Measurements from ENCODE around the gene KCMF1. TPM values are rescaled to one million over a fixed set of nuclear protein-coding genes. Genes with fewer than 3 reads are reported as not detected.

Gene KCMF1
- total RNA-seq, 8 experiments from 2014 or later, result 28.9 to 54.3 (median 34.3) TPM

DNA sequence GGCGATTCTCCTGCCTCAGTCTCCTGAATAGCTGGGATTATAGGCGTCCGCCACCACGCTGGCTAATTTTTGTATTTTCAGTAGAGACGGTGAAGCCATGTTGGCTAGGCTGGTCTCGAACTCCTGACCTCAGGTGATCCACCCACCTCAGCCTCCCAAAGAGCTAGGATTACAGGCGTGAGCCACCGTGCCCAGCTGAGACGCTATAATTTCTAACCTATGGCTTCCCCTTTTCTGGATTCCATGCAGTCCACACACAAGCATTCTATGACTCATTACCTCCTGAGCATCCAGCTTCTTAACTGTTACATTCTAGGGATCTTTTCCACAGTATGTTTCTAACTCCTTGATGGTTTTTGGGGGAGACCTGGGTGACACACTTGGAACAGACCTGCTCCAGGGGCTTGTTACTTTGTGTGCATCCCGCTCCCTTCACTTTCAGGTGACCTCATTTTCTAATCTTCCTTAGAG lies 11.8 kb upstream of the KCMF1 start:
- Histone ChIP-seq H3K27ac (no peak overlapping the region), H3K4me1 (replicated peaks in 1 of 2) (peaks cover 0 to 4% of the 10 kb centered on the region in 2 donors), H3K4me3 (no peak overlapping the region)
- 57 to 89% (median 74%) methylated on average over 1 to 9 of the region's 10 CpGs; no CpG with 5 or more reads in 1 of the 10 experiments for WGBS, 10 experiments
- in situ Hi-C loops (cut with MboI; ENCODE audit: low pct_unique_long_range_greater_than_20kb in 2 of 9, low sequenced_read_pairs in 9 of 9, unreplicated experiment in 9 of 9), result no loop called here
- ATAC-seq (replicated peaks in 6 of 8), result peak in 3 of 8 experiments; percentile 12 to 25 (median 19)

DNA sequence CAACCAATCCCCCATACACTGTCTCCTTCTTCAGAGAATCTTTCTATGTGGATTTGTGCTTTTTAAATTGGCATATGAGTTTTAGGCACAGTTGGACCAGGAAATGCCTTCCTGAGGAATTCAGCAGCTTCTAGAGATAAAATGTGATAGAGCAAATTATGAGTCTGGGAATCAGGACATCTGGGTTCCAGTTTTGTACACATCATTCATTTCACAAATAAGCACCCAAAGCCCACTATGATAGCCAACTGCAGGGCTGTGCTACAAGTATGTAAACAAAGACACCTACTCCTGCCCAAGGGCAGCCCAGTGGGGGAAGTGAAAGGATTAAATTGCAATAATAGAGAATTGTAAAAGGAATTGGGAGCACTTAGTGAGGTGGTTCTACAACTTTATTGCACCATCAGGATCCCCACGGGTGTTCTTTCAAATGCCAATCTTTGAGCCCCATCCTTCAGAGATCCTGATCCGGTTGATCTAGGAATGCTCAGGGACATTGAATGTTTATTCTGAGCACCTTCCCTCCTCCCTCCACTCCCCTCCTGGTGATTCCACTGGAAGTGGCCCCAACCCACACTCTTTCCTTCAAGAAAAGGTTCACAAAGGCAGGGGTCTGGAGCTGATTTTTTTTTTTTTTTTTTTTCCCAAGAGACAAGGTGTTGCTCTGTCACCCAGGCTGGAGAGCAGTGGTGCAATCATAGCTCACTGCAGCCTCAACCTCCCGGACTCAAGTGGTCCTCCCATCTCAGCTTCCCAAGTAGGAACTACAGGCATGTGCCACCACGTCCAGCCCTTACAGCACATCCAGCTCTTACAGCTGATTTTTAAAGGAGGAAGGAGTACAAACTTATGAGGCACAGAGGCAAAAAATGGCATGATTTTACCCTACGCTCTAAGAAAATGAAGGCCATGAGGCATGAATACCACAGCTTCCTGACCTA lies 11.1 kb upstream of the KCMF1 start:
- WGBS, 10 experiments, result 25 to 94% (median 50%) methylated on average over 2 to 4 of the region's 5 CpGs; no CpG with 5 or more reads in 2 of the 10 experiments
- in situ Hi-C loops (cut with MboI; ENCODE audit: low pct_unique_long_range_greater_than_20kb in 2 of 9, low sequenced_read_pairs in 9 of 9, unreplicated experiment in 9 of 9), result no loop called here
- ATAC-seq (replicated peaks in 6 of 8), result no peak
- peaks cover 0 to 4% of the 10 kb centered on the region in 2 donors for H3K4me1 ChIP-seq (replicated peaks in 1 of 2)
- no peak overlapping the region for H3K4me3 ChIP-seq
- H3K27ac ChIP-seq, result no peak overlapping the region

DNA sequence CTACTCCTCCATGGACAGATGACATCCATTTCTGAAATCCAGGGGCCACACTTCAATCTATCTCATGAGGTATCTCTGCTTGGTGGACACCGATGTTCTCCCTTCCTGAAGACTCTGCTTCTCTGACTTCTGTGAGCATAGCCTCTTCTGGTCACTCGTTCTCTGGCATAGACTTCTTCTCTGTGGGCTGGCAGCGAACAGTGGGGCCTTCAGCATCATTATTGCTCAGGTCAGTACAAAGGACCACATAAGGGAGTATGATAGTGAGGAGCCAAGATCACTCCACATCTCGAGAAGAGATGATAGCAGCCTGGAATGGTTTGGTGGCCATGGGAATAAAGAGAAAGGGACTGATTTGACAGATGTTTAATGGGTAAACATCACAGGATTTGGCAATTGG lies 8.0 kb upstream of the KCMF1 start:
- in situ Hi-C loops (cut with MboI; ENCODE audit: low pct_unique_long_range_greater_than_20kb in 2 of 9, low sequenced_read_pairs in 9 of 9, unreplicated experiment in 9 of 9), result no loop called here
- 93 to 100% (median 97%) methylated on average over 1 to 4 of the region's 4 CpGs; no CpG with 5 or more reads in 3 of the 10 experiments for WGBS, 10 experiments
- no peak overlapping the region for H3K4me3 ChIP-seq

DNA sequence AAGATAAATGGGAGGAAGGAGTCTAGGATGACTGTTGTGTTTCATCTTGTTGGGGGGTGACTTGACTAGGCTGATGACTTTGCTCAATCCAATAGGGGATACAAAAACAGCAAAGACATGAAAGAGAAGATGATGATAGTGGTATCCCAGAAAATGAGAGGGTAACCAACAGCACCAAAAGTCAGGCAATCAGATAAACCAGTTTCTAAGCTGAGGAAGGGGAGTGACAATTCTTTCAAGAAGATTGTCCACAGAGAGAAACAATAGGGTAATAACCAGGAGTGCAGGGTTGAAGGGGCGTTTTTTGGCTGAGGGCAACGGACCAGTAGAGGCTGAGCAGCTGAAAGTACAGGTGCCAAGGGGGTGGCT lies 7.7 kb upstream of the KCMF1 start:
- in situ Hi-C loops (cut with MboI; ENCODE audit: low pct_unique_long_range_greater_than_20kb in 2 of 9, low sequenced_read_pairs in 9 of 9, unreplicated experiment in 9 of 9), result no loop called here
- no peak overlapping the region for H3K27ac ChIP-seq
- 80 to 100% (median 93%) methylated on average over 1 to 2 of the region's 2 CpGs; no CpG with 5 or more reads in 2 of the 10 experiments for WGBS, 10 experiments
- peaks cover 0 to 2% of the 10 kb centered on the region in 2 donors for H3K4me1 ChIP-seq (replicated peaks in 1 of 2)
- no peak overlapping the region for H3K4me3 ChIP-seq
- ATAC-seq (replicated peaks in 6 of 8), result no peak

More for the DNA sequence above, 8.0 kb upstream of the KCMF1 start:
- ATAC-seq (replicated peaks in 6 of 8), result no peak
- Histone ChIP-seq H3K4me1 (replicated peaks in 1 of 2) (peaks cover 0 to 4% of the 10 kb centered on the region in 2 donors), H3K27ac (no peak overlapping the region)

DNA sequence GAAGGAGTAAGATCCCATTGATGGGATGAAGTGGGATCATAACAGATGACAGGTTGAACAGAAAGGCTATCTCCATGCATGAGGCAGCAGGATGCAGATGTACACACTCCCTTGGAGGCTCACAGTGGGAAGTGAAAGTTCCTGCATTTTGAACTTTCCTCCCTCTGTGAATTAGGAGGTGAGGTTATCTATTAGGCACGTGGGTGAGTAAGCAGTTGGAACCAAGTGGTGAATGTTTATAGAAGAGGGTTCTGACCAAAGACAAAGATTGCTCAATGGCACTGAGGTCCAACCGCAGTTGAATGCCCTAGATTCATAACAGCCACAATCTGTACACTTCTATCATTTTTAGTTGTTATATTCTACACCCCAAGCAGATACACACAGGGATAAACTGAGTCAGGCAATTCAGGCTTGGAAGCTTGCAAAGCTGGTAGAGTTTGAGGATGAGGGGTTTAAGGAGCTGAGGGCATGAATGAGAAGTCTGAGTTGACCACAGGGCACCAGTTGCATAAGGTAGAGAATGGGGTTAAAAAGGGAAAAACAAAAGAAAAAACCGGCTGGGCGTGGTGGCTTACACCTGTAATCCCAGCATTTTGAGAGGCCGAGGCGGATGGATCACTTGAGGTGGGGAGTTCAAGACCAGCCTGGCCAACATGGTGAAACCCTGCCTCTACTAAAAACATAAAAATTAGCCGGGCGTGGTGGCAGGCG lies 7.1 kb upstream of the KCMF1 start:
- H3K27ac ChIP-seq, result no peak overlapping the region
- no peak overlapping the region for H3K4me3 ChIP-seq
- WGBS, 10 experiments, result 42 to 95% (median 86%) methylated on average over 2 to 5 of the region's 9 CpGs; no CpG with 5 or more reads in 2 of the 10 experiments
- H3K4me1 ChIP-seq (replicated peaks in 1 of 2), result peaks cover 3 to 4% of the 10 kb centered on the region in 2 donors
- peak in 2 of 8 experiments; percentile 46 to 69 for ATAC-seq (replicated peaks in 6 of 8)
- in situ Hi-C loops (cut with MboI; ENCODE audit: low pct_unique_long_range_greater_than_20kb in 2 of 9, low sequenced_read_pairs in 9 of 9, unreplicated experiment in 9 of 9), result no loop called here

DNA sequence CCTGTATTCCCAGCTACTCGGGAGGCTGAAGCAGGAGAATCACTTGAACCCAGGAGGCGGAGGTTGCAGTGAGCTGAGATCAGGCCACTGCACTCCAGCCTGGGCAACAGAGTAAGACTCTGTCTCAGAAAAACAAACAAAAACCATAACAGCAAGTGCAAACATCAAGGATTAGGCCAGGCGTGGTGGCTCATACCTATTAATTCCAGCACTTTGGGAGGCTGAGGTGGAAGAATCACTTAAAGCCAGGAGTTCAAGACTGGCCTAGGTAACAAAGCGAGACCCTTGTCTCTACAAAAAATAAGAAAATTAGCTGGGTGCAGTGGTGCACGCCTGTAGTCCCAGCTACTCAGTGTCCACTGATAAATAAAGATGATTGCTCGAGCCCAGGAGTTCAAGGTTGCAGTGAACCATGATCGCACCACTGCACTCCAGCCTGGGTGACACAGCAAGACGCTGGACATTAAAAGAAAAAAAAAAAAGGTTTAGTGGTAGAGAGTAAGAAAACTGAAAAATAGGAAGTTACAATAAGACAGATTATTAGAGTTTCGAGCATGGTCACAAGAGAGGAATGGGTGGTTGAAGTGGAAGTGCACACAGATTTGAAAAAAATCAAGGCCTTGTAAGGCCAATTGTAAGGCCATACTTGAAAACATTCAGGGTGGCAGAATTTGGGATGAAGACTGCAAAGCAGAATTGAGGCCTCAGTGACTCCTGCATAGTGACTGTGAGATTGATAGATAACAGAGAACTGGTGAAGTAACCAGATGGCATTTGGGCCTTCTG lies 6.4 kb upstream of the KCMF1 start:
- Histone ChIP-seq H3K27ac (no peak overlapping the region), H3K4me1 (replicated peaks in 1 of 2) (peaks cover 6 to 11% of the 10 kb centered on the region in 2 donors), H3K4me3 (no peak overlapping the region)
- in situ Hi-C loops (cut with MboI; ENCODE audit: low pct_unique_long_range_greater_than_20kb in 2 of 9, low sequenced_read_pairs in 9 of 9, unreplicated experiment in 9 of 9), result no loop called here
- WGBS, 10 experiments, result 81 to 100% (median 99%) methylated on average over 2 to 7 of the region's 9 CpGs
- ATAC-seq (replicated peaks in 6 of 8), result no peak

DNA sequence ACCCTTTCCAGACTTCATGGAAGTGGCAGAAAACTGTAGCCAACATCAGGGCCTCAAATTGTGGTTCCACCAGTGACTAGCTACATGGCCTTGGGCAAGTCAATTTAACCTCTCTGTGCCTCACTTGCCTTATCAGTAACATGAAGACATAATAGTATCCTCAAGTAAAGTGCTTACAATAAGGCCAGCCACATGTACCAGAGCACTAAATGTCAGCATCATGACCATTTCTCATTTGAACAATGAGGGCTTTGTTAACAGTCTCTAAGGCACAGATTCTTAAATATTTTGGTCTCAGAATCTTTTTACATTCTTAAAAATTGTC lies 5.8 kb upstream of the KCMF1 start:
- no peak overlapping the region for H3K4me3 ChIP-seq
- peaks cover 6 to 12% of the 10 kb centered on the region in 2 donors for H3K4me1 ChIP-seq (replicated peaks in 1 of 2)
- ATAC-seq (replicated peaks in 6 of 8), result no peak
- no peak overlapping the region for H3K27ac ChIP-seq
- in situ Hi-C loops (cut with MboI; ENCODE audit: low pct_unique_long_range_greater_than_20kb in 2 of 9, low sequenced_read_pairs in 9 of 9, unreplicated experiment in 9 of 9), result no loop called here

DNA sequence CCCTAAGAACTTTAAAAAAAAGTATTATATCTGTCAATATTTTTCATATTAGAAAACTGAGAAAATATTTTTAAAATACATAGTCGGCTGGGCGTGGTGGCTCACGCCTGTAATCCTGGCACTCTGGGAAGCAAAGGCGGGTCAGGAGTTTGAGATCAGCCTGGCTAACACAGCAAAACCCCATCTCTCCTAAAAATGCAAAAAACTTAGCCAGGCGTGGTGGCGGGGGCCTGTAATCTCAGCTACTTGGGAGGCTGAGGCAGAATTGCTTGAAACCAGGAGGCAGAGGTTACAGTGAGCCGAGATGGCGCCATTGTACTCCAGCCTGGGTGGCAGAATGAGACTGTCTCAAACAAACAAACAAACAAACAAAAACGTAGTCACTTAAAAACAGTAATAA lies 5.1 kb upstream of the KCMF1 start:
- H3K27ac ChIP-seq, result no peak overlapping the region
- 85 to 100% (median 96%) methylated on average over 1 to 6 of the region's 9 CpGs; no CpG with 5 or more reads in 2 of the 10 experiments for WGBS, 10 experiments
- H3K4me1 ChIP-seq (replicated peaks in 1 of 2), result peaks cover 6 to 12% of the 10 kb centered on the region in 2 donors
- no peak overlapping the region for H3K4me3 ChIP-seq
- ATAC-seq (replicated peaks in 6 of 8), result no peak
- in situ Hi-C loops (cut with MboI; ENCODE audit: low pct_unique_long_range_greater_than_20kb in 2 of 9, low sequenced_read_pairs in 9 of 9, unreplicated experiment in 9 of 9), result no loop called here

DNA sequence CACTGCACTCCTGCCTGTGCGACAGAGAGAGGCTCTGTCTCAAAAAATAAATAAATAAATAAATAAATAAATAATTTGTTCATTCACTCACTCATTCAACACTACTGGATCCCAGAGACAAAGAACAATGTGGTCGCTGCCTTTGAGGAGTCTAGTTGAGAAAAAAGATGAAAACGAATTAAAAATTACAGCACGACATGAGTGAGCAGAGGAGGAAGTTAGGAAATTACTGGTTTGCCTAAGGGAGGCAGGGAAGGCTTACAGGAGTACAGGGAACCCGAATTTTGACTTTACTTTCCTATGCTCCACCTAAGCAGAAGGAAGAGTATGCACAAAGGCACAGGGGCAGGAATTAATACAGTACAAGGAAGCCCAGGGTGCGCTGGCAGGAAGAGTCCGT lies 4.2 kb upstream of the KCMF1 start:
- WGBS, 10 experiments, result 80 to 100% (median 93%) methylated on average over 1 to 7 of the region's 7 CpGs

DNA sequence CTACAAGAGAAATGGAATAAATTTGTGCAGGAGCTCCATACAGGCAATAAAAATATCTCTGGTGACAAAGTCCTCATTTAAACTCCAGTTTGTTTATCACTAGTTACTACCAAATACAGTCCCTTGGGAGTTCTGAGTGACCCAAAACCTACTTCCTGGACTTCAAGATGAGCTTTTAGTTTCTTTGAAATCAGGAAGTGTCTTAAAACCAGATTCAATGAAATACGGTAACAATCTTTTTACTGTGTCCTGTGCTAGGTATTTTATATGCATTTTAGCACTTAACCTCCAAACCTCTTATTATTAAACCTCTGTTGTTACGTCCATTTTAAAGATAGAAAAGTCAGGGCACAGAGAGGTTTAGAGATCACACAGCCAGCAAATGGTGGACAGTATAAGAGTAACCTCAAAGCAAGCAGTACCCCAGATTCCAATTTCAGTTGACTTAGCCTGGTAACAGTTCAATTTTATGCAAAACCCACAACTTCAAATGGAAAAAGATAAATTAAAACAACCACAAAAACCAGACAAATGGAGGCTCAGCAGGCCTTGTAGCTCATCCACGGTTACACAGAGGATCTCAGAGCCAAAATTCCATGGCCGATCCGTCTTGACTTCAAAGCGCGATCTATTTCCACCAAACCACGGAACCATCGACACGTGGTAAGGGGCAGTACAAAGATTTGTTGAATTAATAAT lies 1.3 kb upstream of the KCMF1 start:
- WGBS, 10 experiments, result 0 to 5% (median 2%) methylated on average over 1 to 10 of the region's 10 CpGs
- peak in 1 of 8 experiments; percentile 2 for ATAC-seq (replicated peaks in 6 of 8)
- Histone ChIP-seq H3K27ac (peak overlapping the region; percentile 95 to 98), H3K4me1 (replicated peaks in 1 of 2) (peaks cover 6 to 20% of the 10 kb centered on the region in 2 donors), H3K4me3 (peak overlapping the region; percentile 90 to 99 (median 95))
- in situ Hi-C loops (cut with MboI; ENCODE audit: low pct_unique_long_range_greater_than_20kb in 2 of 9, low sequenced_read_pairs in 9 of 9, unreplicated experiment in 9 of 9), result no loop called here

More for the DNA sequence above, 4.2 kb upstream of the KCMF1 start:
- in situ Hi-C loops (cut with MboI; ENCODE audit: low pct_unique_long_range_greater_than_20kb in 2 of 9, low sequenced_read_pairs in 9 of 9, unreplicated experiment in 9 of 9), result no loop called here
- Histone ChIP-seq H3K4me3 (no peak overlapping the region), H3K27ac (no peak overlapping the region), H3K4me1 (replicated peaks in 1 of 2) (peaks cover 6 to 12% of the 10 kb centered on the region in 2 donors)
- ATAC-seq (replicated peaks in 6 of 8), result no peak

DNA sequence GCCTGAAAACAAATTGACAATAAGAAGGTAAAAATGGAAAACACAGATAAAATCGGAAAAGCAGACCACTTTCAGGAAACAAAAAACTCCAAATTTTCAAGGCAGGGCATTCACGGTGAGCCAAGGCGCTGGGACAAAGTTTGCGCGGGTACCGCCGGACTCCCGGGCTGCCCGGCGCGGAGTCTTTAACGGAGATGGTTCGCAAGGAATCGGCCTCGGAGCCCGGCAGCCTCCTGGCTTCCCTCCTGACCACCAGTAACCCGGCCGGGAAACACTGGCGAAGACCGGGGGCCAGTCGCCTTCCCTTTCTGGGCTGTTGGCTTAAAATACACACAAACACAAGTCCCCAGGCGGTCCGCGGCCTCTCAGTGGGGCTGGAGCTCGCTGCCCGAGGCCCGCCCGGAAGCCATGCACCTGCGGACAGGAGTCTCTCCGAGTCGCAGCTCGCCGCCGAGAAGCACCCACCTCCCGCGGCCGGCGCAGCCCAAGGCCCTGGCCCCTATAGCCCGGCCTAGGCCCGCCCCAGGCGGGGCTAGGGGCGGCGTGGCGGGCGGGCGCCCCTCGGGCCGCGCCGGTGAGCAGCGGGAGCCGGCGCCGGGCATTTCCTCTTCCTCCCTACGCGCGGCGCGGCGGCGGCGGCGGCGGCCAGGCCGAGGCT lies 622 bp upstream of the KCMF1 start:
- WGBS, 10 experiments, result 0 to 2% (median 0%) methylated on average over 1 to 9 of the region's 65 CpGs; no CpG with 5 or more reads in 1 of the 10 experiments
- H3K27ac ChIP-seq, result peak overlapping the region; percentile 95 to 98
- H3K4me1 ChIP-seq (replicated peaks in 1 of 2), result peaks cover 6 to 20% of the 10 kb centered on the region in 2 donors
- in situ Hi-C loops (cut with MboI; ENCODE audit: low pct_unique_long_range_greater_than_20kb in 2 of 9, low sequenced_read_pairs in 9 of 9, unreplicated experiment in 9 of 9), result no loop called here
- ATAC-seq (replicated peaks in 6 of 8), result peak; percentile 25 to 69 (median 64)
- peak overlapping the region; percentile 90 to 99 (median 95) for H3K4me3 ChIP-seq
